IMR-90 (cell line): ENCODE results near the gene IGLL1. TPM values are rescaled to one million over a fixed set of nuclear protein-coding genes. Genes with fewer than 3 reads are reported as not detected.

Experiments
- ATAC-seq: fragments of 200-7000 bp; cut with Tn5 transposase; 2 replicates; pipeline ENCODE4 v1.9.1; 2020; ENCODE audit warnings: low read depth, mild to moderate bottlenecking, moderate library complexity
- BruUV-seq: library from RNA; stranded (reverse); fragments of 400-500 nt; replicated peaks from 2 replicates; lab custom pipeline; 2021; lab: Mats Ljungman, UMichigan
- CTCF ChIA-PET: fragments of 300-600 bp; formaldehyde crosslinking; extraction: SDS; loops from one replicate; lab custom pipeline; 2021; ENCODE audit warnings: antibody characterized with exemption; lab: Yijun Ruan, JAX
- POLR2A ChIA-PET: fragments of 300-600 bp; sonication (Branson Sonifier 250); formaldehyde crosslinking; loops from one replicate; lab custom pipeline; 2022; ENCODE audit warnings: antibody characterized with exemption; ENCODE audit not compliant: unreplicated experiment; lab: Charles Lee
- DNase-seq: peaks from one replicate; pipeline ENCODE4 v3.0.0; 2013
- H2AFZ ChIP-seq: replicated peaks from 2 replicates; pipeline ENCODE3; 2013; ENCODE audit warnings: low read length, mild to moderate bottlenecking; ENCODE audit not compliant: poor library complexity
- H2AK5ac ChIP-seq: 2 replicates; pipeline ENCODE4 v1.6.1; 2013; ENCODE audit warnings: low read depth, low read length, inconsistent platforms
- H2AK9ac ChIP-seq: replicated peaks from 2 replicates; pipeline ENCODE3; 2013; ENCODE audit warnings: mild to moderate bottlenecking, low read depth, low read length, moderate library complexity; ENCODE audit not compliant: poor library complexity
- H2BK120ac ChIP-seq: 2 replicates; pipeline ENCODE4 v1.6.1; 2013; ENCODE audit warnings: low read depth, low read length, inconsistent platforms
- H2BK15ac ChIP-seq: 3 replicates; pipeline ENCODE4 v1.6.1; 2013; ENCODE audit warnings: low read depth, low read length, inconsistent platforms
- H2BK20ac ChIP-seq: 2 replicates; pipeline ENCODE4 v1.6.1; 2013; ENCODE audit warnings: low read depth, mild to moderate bottlenecking, inconsistent platforms, low read length, moderate library complexity
- H2BK5ac ChIP-seq: 2 replicates; pipeline ENCODE4 v1.6.1; 2013; ENCODE audit warnings: mild to moderate bottlenecking, low read depth, low read length, inconsistent platforms; ENCODE audit not compliant: poor library complexity, severe bottlenecking
- H3K14ac ChIP-seq: replicated peaks from 2 replicates; pipeline ENCODE4 v1.6.1; 2013; ENCODE audit warnings: low read depth, low read length, inconsistent platforms
- H3K18ac ChIP-seq: 2 replicates; pipeline ENCODE4 v1.6.1; 2013; ENCODE audit warnings: low read depth, low read length, control low read depth
- H3K23ac ChIP-seq: 2 replicates; pipeline ENCODE4 v1.6.1; 2013; ENCODE audit warnings: low read depth, low read length, inconsistent platforms
- H3K27ac ChIP-seq: 2 replicates; pipeline ENCODE4 v1.5.1; 2013; ENCODE audit warnings: mild to moderate bottlenecking, control low read depth, low read length; ENCODE audit not compliant: insufficient read depth
- H3K27me3 ChIP-seq: 2 replicates; pipeline ENCODE4 v1.6.1; 2013; ENCODE audit warnings: low read length; ENCODE audit not compliant: control insufficient read depth, insufficient read depth
- H3K36me3 ChIP-seq: 2 replicates; pipeline ENCODE4 v1.6.1; 2013; ENCODE audit warnings: low read length, mixed read lengths; ENCODE audit not compliant: control insufficient read depth, insufficient read depth
- H3K4ac ChIP-seq: 2 replicates; pipeline ENCODE4 v1.6.1; 2013; ENCODE audit warnings: low read depth, low read length, inconsistent platforms
- H3K4me1 ChIP-seq: 2 replicates; pipeline ENCODE4 v1.6.1; 2013; ENCODE audit warnings: low read length, mixed read lengths; ENCODE audit not compliant: control insufficient read depth, insufficient read depth
- H3K4me2 ChIP-seq: 2 replicates; pipeline ENCODE4 v1.6.1; 2013; ENCODE audit warnings: low read depth, mild to moderate bottlenecking, control low read depth, low read length, moderate library complexity
- H3K4me3 ChIP-seq: 2 replicates; pipeline ENCODE4 v1.5.1; 2013; ENCODE audit warnings: low read depth, mild to moderate bottlenecking, control low read depth, low read length, moderate library complexity; ENCODE audit not compliant: insufficient read depth
- H3K56ac ChIP-seq: 2 replicates; pipeline ENCODE4 v1.6.1; 2013; ENCODE audit warnings: low read length, inconsistent platforms; ENCODE audit not compliant: insufficient read depth; ENCODE audit errors: extremely low read depth
- H3K79me1 ChIP-seq, 2 experiments: 2 replicates each; pipeline ENCODE4 v1.6.1; 2013; ENCODE audit warnings: low read length in 2 of 2, inconsistent platforms in 1 of 2, low read depth in 1 of 2
- H3K9ac ChIP-seq: 2 replicates; pipeline ENCODE4 v1.6.1; 2013; ENCODE audit warnings: low read depth, low read length, control low read depth
- H3K9me1 ChIP-seq: 2 replicates; pipeline ENCODE4 v1.6.1; 2013; ENCODE audit warnings: low read length, inconsistent platforms; ENCODE audit not compliant: insufficient read depth
- H3K9me3 ChIP-seq: 2 replicates; pipeline ENCODE4 v1.6.1; 2013; ENCODE audit warnings: low read length; ENCODE audit not compliant: control insufficient read depth, insufficient read depth
- H4K20me1 ChIP-seq: 2 replicates; pipeline ENCODE4 v1.6.1; 2013; ENCODE audit warnings: low read length, inconsistent platforms; ENCODE audit not compliant: insufficient read depth
- H4K5ac ChIP-seq: 2 replicates; pipeline ENCODE4 v1.6.1; 2013; ENCODE audit warnings: mild to moderate bottlenecking, low read depth, low read length, control low read depth
- H4K8ac ChIP-seq, 2 experiments: 2 replicates each; pipeline ENCODE4 v1.6.1; 2013; ENCODE audit warnings: low read depth in 2 of 2, low read length in 2 of 2, control low read depth in 1 of 2, inconsistent platforms in 1 of 2
- H4K91ac ChIP-seq: 2 replicates; pipeline ENCODE4 v1.6.1; 2013; ENCODE audit warnings: low read depth, low read length, inconsistent platforms; ENCODE audit not compliant: insufficient read depth
- CHD1 ChIP-seq: IDR thresholded peaks from 2 replicates; pipeline ENCODE4 v1.6.1; 2012; ENCODE audit warnings: low read depth, low read length, improper control_type of control experiment
- CTCF ChIP-seq: conservative IDR thresholded peaks from 2 replicates; pipeline ENCODE4 v1.5.1; 2012; ENCODE audit warnings: mild to moderate bottlenecking, low read depth, low read length, improper control_type of control experiment
- FOS ChIP-seq: fragments of 150-350 bp; IDR thresholded peaks from 2 replicates; pipeline ENCODE4 v1.6.1; 2016; ENCODE audit warnings: low read depth, low read length
- MAFK ChIP-seq: IDR thresholded peaks from 2 replicates; pipeline ENCODE4 v1.6.1; 2012; ENCODE audit warnings: low read depth, low read length, improper control_type of control experiment
- MAZ ChIP-seq: IDR thresholded peaks from 2 replicates; pipeline ENCODE4 v1.6.1; 2012; ENCODE audit warnings: low read depth, mild to moderate bottlenecking, low read length, improper control_type of control experiment, moderate library complexity, borderline replicate concordance
- MXI1 ChIP-seq: IDR thresholded peaks from 2 replicates; pipeline ENCODE4 v1.6.1; 2012; ENCODE audit warnings: low read depth, mild to moderate bottlenecking, low read length, moderate library complexity, borderline replicate concordance
- NFE2L2 ChIP-seq: fragments of 150-350 bp; IDR thresholded peaks from 2 replicates; pipeline ENCODE4 v1.6.1; 2016; ENCODE audit warnings: low read depth, mild to moderate bottlenecking, low read length
- POLR2A ChIP-seq: IDR thresholded peaks from 2 replicates; pipeline ENCODE4 v1.6.1; 2012; ENCODE audit warnings: mild to moderate bottlenecking, low read depth, low read length
- SMC3 ChIP-seq: fragments of 150-350 bp; IDR thresholded peaks from 2 replicates; pipeline ENCODE4 v1.6.1; 2016; ENCODE audit warnings: low read depth, mild to moderate bottlenecking, antibody characterized with exemption, low read length, moderate library complexity
- USF2 ChIP-seq: fragments of 150-350 bp; IDR thresholded peaks from 2 replicates; pipeline ENCODE4 v1.6.1; 2017; ENCODE audit warnings: mild to moderate bottlenecking, antibody characterized with exemption, low read length, low read depth
- WGBS, 2 experiments: methylation state at CpG; one replicate each; pipeline versions ENCODE4 v1.1.5 to v1.1.7; 2013; ENCODE audit warnings: missing lambda C conversion rate in 2 of 2; ENCODE audit not compliant: insufficient read length in 1 of 2; ENCODE audit errors: extremely low coverage in 2 of 2; 5-methylcytosine and 5-hydroxymethylcytosine counted together
- dilution Hi-C: fragments of 300-500 bp; cut with HindIII; formaldehyde crosslinking; loops from one replicate; pipeline ENCODE4 v1.14.3; 2018; ENCODE audit warnings: low sequenced_read_pairs; ENCODE audit not compliant: unreplicated experiment
- in situ Hi-C: fragments of 300-500 bp; cut with MboI; formaldehyde crosslinking; loops from 3 replicates; pipeline ENCODE4 v1.14.3; 2019; ENCODE audit warnings: low sequenced_read_pairs, inconsistent platforms, mixed read lengths
- intact Hi-C: fragments of 100-400 bp; cut with micrococcal nuclease; formaldehyde crosslinking; loops from 2 replicates; pipeline ENCODE4 v1.10.0; 2022
- polyA plus RNA-seq, 3 experiments: library from polyadenylated mRNA; depleted of rRNA; stranded (reverse); fragments of >200 nt; gene quantifications; 2 replicates each; pipeline ENCODE4 v1.2.3, GENCODE V29; 2012; ENCODE audit warnings: low replicate concordance in 1 of 3
- total RNA-seq: library from RNA; depleted of rRNA; stranded (reverse); fragments of >200 nt; gene quantifications from 2 replicates; pipeline ENCODE4 v1.2.3, GENCODE V29; 2012

IGLL1 gene
- total and polyA plus RNA-seq, 2 of the 4 experiments (the other 2 are of a cell fraction), result not detected

- H3K14ac ChIP-seq, result no peak overlapping the region
- no peaks in the 10 kb centered on the region for H3K4me1 ChIP-seq
- H3K18ac ChIP-seq, result no peak overlapping the region
- no peak overlapping the region for H3K9ac ChIP-seq
- peaks cover 20% of the 10 kb centered on the region; the same call in 1 of the 2 replicates for H3K27me3 ChIP-seq
- no peak overlapping the region for H3K56ac ChIP-seq
- no peaks in the 10 kb centered on the region for H3K9me1 ChIP-seq
- ChIA-PET CTCF (interaction anchor here (0.9 kb wide), 1 partner anchor 10 kb away, joined by 4 read pairs; no protein-coding TSS in a partner anchor), POLR2A (interaction anchor here (0.7 kb wide), 1 partner anchor 322 kb away, joined by 3 read pairs; no protein-coding TSS in a partner anchor)
- no peak overlapping the region for H2BK120ac ChIP-seq
- no peak overlapping the region for H3K4me3 ChIP-seq
- no peak for ATAC-seq
- H3K36me3 ChIP-seq, result no peaks in the 10 kb centered on the region
- H3K9me3 ChIP-seq, result no peaks in the 10 kb centered on the region
- no peak overlapping the region for H2AK5ac ChIP-seq
- H2BK15ac ChIP-seq, result no peak overlapping the region
- no peak overlapping the region for H2AK9ac ChIP-seq
- no peak overlapping the region for H4K8ac ChIP-seq
- no peak overlapping the region for H2BK5ac ChIP-seq
- H4K20me1 ChIP-seq, result no peaks in the 10 kb centered on the region
- no TSS peak for BruUV-seq
- intact Hi-C loops (no loop called here), in situ Hi-C loops (no loop called here), dilution Hi-C loops (no loop called here)
- H2AFZ ChIP-seq, result no peak overlapping the region
- no peak overlapping the region for H3K23ac ChIP-seq
- H3K4me2 ChIP-seq, result no peak overlapping the region
- H3K4ac ChIP-seq, result no peak overlapping the region
- H3K27ac ChIP-seq, result no peak overlapping the region
- no CpG with 5 or more reads among the region's 8 CpGs for WGBS, 2 experiments
- H3K79me1 ChIP-seq, result no peaks in the 10 kb centered on the region
- no peak overlapping the region for H4K91ac ChIP-seq
- no peak for DNase-seq
- H2BK20ac ChIP-seq, result no peak overlapping the region
- TF ChIP-seq NFE2L2 (no peak), POLR2A (no peak), SMC3 (no peak), MAFK (no peak), CHD1 (no peak), MXI1 (no peak), FOS (no peak), USF2 (no peak), MAZ (no peak), CTCF (no peak)
- no peak overlapping the region for H4K5ac ChIP-seq
Measured at GRCh38 chr22:23581260-23581650, 1.2 kb upstream of the IGLL1 start.
